SH-SY5Y (cell line): ENCODE data around the gene SEMA3A.

Experiments used
- GATA2 ChIP-seq: IDR thresholded peaks from 2 replicates; pipeline ENCODE4 v1.6.1; 2011; ENCODE audit warnings: mild to moderate bottlenecking, low read depth, low read length
- GATA3 ChIP-seq: IDR thresholded peaks from 2 replicates; pipeline ENCODE4 v1.6.1; 2011; ENCODE audit warnings: low read depth, mild to moderate bottlenecking, low read length, moderate library complexity

GRCh38 chr7:84009782-84010181 lies 184.8 kb downstream of the SEMA3A start:
- TF ChIP-seq GATA3 (no peak), GATA2 (no peak)
